HG03103 (cell line): ENCODE results near the gene MED8.

Source experiments
- ATAC-seq: cut with Tn5 transposase; IDR thresholded peaks from one replicate; pipeline ENCODE4 v1.9.1; 2021; ENCODE audit warnings: low read depth; ENCODE audit not compliant: unreplicated experiment

Gene MED8

DNA sequence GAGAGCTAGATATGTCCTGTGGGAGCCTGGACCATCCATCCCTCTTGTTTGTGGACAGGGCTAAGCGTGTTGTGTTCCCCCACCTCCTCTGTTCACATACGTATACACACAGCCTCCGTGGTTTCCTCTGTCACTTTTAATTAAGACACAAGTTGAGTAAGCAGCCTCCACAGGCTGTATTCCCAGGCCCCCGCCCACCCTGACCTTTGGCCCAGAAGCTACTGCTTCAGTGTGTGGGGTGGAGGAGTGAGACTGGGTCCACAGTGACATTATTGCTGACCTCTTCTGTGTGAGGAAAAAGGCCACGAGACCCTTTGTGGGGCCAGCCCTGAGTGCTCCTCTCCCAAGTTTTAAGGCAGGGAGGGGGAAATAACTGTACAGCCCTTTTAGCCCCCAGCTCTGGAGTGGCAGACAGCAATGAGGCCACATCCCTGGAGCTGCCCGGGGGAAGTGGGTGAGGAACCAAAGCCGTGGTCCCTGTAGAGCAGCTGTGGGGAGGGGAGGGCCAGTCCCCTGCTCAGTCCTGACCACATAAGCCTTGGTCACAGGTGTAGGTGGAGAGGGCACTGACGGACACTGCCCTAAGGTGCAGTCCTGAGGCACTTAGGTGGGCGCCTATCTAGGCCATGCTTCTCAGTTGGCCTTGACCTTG lies 26.2 kb downstream of the MED8 start:
- no peak for ATAC-seq

- no peak for ATAC-seq
Observed at GRCh38 chr1:43360616-43361015, 29.0 kb downstream of the MED8 start.

DNA sequence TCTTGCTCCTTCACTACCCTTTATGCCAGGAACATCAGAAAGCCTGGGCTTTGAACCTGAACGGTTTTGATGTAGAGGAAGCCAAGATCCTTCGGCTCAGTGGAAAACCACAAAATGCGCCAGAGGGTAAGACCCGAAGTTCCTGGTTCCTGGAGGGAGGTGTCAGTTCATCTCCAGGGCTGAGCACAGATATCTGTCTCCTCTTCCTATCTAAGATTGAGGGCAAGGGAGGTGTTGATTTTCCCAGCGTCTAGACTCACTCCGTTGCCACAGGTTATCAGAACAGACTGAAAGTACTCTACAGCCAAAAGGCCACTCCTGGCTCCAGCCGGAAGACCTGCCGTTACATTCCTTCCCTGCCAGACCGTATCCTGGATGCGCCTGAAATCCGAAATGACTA lies 29.9 kb downstream of the MED8 start:
- no peak for ATAC-seq

DNA sequence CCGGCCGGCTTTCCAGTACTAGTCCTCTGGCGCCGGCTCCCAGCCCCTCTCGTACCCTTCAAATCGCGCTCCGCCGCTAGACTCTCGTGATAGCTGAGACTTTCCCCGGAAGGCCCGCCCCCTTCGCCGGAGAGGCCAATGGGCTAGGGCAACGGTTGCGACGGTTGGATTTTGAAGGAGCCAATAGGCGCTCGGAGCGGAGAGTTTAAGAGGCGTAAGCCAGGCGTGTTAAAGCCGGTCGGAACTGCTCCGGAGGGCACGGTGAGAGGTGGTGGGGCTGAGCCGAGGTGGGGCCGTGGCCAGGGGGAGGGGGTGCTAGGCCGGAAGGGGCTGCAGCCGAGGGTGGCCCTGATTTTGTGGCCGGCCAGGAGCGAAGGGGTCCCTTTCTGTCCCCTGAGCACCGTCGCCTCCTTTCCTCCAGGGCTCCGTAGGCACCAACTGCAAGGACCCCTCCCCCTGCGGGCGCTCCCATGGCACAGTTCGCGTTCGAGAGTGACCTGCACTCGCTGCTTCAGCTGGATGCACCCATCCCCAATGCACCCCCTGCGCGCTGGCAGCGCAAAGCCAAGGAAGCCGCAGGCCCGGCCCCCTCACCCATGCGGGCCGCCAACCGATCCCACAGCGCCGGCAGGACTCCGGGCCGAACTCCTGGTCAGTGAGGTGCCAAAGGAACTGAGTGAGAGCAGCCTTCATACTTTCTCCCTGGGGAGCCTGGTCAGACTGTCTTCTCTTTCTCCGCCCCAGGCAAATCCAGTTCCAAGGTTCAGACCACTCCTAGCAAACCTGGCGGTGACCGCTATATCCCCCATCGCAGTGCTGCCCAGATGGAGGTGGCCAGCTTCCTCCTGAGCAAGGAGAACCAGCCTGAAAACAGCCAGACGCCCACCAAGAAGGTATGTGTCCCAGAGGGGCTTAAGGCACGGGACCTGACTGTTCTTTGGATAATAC lies 30.6 kb downstream of the MED8 start, which contains the start of gene CDC20:
TSS of gene CDC20 (plus strand) at position 236 of the 948 bp plus-strand sequence. CDS start at position 471, 235 bp downstream.
- peak; percentile 81 for ATAC-seq

DNA sequence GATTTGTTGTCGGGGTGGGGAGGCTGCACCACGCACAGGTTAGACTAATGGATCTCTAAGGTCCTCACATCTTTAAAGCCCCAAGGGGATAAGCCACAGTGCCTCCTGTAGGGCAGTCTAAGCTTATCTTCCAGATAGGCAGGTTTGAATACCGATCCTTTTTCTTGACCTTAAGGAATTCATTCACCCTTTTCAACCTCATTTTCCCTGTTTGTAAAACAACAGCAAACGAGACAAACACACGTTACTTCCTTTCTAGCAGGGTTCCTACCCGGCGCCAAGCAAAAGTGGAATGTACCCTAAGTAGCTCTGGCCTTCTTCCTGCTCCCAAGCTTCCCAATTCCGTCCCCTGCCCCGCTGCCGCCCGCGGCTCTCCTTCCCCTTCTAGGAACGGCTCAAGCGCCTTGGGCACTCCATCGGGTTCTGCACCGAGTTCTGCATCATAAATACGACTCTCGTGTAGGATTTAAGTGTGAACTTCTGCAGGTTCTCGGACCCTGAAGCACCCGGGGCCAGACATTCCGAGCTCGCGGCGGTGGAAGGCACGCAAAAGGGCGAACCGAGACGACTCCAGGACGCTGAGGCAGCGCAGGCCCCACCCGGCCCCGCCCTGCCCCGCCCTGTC lies 31.4 kb downstream of the MED8 start:
- ATAC-seq: no peak

DNA sequence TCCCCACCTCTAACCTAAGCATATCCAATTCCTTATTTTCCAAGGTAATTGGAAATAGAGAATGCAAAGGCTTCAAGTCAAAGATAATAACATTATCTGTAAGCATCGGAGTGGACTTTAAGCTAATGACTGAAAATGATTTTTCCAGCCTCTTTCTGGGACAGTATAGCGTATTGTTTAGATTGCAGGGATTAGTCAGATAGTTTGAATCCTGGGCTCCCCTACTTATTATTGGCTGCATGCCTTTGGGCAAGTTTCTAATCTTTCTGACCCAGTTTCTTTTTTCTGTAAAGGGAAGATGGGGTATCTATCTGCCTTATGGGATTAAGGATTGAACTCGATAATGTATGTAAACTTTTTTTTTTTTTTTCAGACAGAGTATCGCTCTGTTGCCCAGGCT lies 32.3 kb downstream of the MED8 start:
- no peak for ATAC-seq

DNA sequence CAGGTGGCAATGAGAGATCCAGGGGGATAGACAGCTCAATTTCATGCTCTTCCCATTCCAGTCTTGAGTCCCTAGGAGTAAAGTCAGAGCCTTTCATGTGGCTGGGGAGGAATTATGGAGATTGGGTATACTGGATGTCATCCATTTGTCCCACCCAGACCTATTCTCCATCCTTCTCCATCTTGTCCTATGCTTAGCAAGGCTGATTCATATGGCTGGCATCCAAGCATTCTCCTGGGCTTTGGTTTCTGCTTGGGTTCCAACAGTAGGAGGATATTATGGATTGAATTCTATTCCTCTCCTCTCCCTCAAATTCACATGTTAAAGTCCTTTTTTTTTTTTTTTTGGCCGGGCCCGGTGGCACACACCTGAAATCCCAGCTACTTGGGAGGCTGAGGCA lies 34.7 kb downstream of the MED8 start:
- no peak for ATAC-seq

- no peak for ATAC-seq
Observed at GRCh38 chr1:43354471-43354870, 35.1 kb downstream of the MED8 start.

DNA sequence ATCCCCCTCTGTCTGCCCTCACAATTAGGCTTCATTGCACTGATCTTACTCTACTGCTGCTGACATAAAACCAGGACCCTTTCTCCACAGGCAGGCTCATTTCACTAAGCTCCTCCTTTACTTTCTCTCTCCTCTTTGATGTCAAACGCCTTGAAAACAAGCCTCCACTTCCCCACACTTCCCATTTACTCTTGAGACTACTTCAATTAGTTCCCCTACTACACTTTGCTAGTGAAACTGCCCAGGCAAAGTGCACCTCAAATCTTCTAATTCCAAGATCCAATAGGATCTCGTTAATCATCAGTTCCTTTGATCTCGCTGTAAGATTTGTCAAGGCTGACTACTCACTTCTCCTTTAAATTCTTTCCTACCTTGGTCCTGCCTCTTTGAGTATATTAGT lies 36.7 kb downstream of the MED8 start:
- ATAC-seq: no peak

DNA sequence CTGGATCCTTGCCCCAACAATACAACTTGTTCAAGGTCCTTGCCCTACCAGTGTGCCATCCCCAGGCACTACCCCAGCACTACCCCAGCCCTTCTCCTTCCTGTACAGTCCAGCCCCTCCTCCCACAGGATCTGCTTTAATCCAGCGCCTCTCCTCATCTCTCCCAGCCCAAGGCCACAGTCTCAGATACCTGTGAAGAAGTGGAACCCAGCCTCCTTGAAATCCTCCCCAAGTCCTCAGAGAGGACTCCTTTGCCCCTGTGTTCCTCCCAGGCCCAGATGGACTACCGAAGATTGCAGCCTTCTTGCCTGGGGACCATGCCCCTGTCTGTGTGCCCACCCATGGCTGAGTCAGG lies 37.3 kb downstream of the MED8 start:
- no peak for ATAC-seq

- ATAC-seq: no peak
Observed at GRCh38 chr1:43351421-43352350, 37.9 kb downstream of the MED8 start.

GRCh38 chr1:43350976-43351375 lies 38.6 kb downstream of the MED8 start:
- ATAC-seq: no peak

GRCh38 chr1:43349594-43350306 lies 39.9 kb downstream of the MED8 start:
- ATAC-seq: no peak

GRCh38 chr1:43348809-43349593 lies 40.6 kb downstream of the MED8 start:
- ATAC-seq: no peak

DNA sequence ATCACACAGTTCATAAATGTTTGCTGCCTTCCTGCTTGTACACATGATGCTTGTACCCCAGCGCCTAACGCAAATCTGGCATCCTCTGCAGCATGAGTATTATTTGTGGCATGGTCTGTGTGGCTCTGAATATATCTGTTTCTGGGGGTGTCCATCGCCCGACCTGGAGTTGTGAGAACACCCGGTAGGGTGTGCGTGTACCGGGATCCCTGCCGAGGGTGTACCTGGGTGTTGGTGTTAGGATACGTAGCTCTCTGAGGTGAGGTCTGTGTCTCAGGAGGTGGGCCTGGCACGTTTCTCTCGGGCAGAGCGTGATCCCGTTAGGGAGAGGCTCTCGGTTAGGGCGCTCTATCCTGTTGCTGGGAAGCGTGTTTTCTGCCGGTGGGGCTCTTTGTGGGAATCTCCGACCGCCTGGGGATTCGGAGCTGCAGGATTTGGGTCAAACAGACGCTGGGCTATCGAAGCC lies 41.2 kb downstream of the MED8 start:
- ATAC-seq: no peak

- ATAC-seq: no peak
Observed at GRCh38 chr1:43346636-43347035, 43.0 kb downstream of the MED8 start.

- no peak for ATAC-seq
Observed at GRCh38 chr1:43345120-43345519, 44.5 kb downstream of the MED8 start.

DNA sequence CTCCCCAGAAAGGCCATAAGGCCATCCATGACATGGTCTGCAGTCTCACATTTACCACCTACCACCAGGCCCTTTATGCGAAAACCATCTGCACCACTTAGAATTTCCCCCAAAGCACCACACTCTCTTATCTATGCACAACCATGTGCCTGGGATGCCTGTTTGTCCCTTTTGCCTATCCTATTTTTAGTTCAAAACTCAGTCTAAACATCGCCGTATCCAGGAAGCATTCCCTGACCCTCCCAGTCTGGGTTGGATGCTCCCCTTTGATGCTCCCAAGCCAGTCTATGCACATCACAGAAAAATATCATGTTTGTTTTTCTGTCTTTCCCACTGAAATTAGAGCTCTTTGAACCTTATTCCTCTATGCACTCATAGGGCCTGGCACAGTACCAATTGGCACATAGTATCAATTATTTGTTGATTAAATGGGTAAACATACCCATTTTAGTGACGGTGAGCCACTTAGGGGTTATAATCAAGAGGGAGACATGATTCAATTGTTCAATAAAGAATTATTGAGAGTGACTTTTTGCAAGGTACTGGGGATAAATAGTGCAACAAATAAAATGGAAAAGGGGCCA lies 45.2 kb downstream of the MED8 start:
- no peak for ATAC-seq

DNA sequence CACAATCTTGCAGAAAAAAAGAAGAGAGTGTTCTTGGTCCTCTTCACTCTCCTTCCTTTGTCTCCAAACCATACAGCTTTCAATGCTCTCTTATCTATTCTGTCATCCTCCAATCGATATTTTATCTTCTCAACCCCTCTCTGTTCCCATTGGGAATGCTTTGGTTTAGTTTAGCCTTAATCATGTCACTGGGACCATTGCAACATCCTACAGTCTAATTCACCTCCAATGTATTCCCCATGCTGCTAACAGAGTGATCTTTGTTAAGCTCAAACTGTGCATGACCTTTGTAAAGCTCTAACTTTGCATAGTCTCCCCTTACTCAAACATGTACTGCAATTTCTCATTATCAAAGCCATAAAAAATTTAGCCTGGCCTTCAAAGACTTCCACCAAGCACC lies 49.0 kb downstream of the MED8 start:
- no peak for ATAC-seq
